IMR-90 (cell line): ENCODE measurements around the gene NPR2. TPM values are rescaled to one million over a fixed set of nuclear protein-coding genes. Genes with fewer than 3 reads are reported as not detected.

ENCODE experiments used
- ATAC-seq: fragments of 200-7000 bp; cut with Tn5 transposase; 2 replicates; pipeline ENCODE4 v1.9.1; 2020; ENCODE audit warnings: low read depth, mild to moderate bottlenecking, moderate library complexity
- BruUV-seq: library from RNA; stranded (reverse); fragments of 400-500 nt; replicated peaks from 2 replicates; lab custom pipeline; 2021; lab: Mats Ljungman, UMichigan
- CTCF ChIA-PET: fragments of 300-600 bp; formaldehyde crosslinking; extraction: SDS; loops from one replicate; lab custom pipeline; 2021; ENCODE audit warnings: antibody characterized with exemption; lab: Yijun Ruan, JAX
- POLR2A ChIA-PET: fragments of 300-600 bp; sonication (Branson Sonifier 250); formaldehyde crosslinking; loops from one replicate; lab custom pipeline; 2022; ENCODE audit warnings: antibody characterized with exemption; ENCODE audit not compliant: unreplicated experiment; lab: Charles Lee
- DNase-seq: peaks from one replicate; pipeline ENCODE4 v3.0.0; 2013
- H2AFZ ChIP-seq: replicated peaks from 2 replicates; pipeline ENCODE3; 2013; ENCODE audit warnings: low read length, mild to moderate bottlenecking; ENCODE audit not compliant: poor library complexity
- H2AK5ac ChIP-seq: 2 replicates; pipeline ENCODE4 v1.6.1; 2013; ENCODE audit warnings: low read depth, low read length, inconsistent platforms
- H2AK9ac ChIP-seq: replicated peaks from 2 replicates; pipeline ENCODE3; 2013; ENCODE audit warnings: mild to moderate bottlenecking, low read depth, low read length, moderate library complexity; ENCODE audit not compliant: poor library complexity
- H2BK120ac ChIP-seq: 2 replicates; pipeline ENCODE4 v1.6.1; 2013; ENCODE audit warnings: low read depth, low read length, inconsistent platforms
- H2BK15ac ChIP-seq: 3 replicates; pipeline ENCODE4 v1.6.1; 2013; ENCODE audit warnings: low read depth, low read length, inconsistent platforms
- H2BK20ac ChIP-seq: 2 replicates; pipeline ENCODE4 v1.6.1; 2013; ENCODE audit warnings: low read depth, mild to moderate bottlenecking, inconsistent platforms, low read length, moderate library complexity
- H2BK5ac ChIP-seq: 2 replicates; pipeline ENCODE4 v1.6.1; 2013; ENCODE audit warnings: mild to moderate bottlenecking, low read depth, low read length, inconsistent platforms; ENCODE audit not compliant: poor library complexity, severe bottlenecking
- H3K14ac ChIP-seq: replicated peaks from 2 replicates; pipeline ENCODE4 v1.6.1; 2013; ENCODE audit warnings: low read depth, low read length, inconsistent platforms
- H3K18ac ChIP-seq: 2 replicates; pipeline ENCODE4 v1.6.1; 2013; ENCODE audit warnings: low read depth, low read length, control low read depth
- H3K23ac ChIP-seq: 2 replicates; pipeline ENCODE4 v1.6.1; 2013; ENCODE audit warnings: low read depth, low read length, inconsistent platforms
- H3K27ac ChIP-seq: 2 replicates; pipeline ENCODE4 v1.5.1; 2013; ENCODE audit warnings: mild to moderate bottlenecking, control low read depth, low read length; ENCODE audit not compliant: insufficient read depth
- H3K27me3 ChIP-seq: 2 replicates; pipeline ENCODE4 v1.6.1; 2013; ENCODE audit warnings: low read length; ENCODE audit not compliant: control insufficient read depth, insufficient read depth
- H3K36me3 ChIP-seq: 2 replicates; pipeline ENCODE4 v1.6.1; 2013; ENCODE audit warnings: low read length, mixed read lengths; ENCODE audit not compliant: control insufficient read depth, insufficient read depth
- H3K4ac ChIP-seq: 2 replicates; pipeline ENCODE4 v1.6.1; 2013; ENCODE audit warnings: low read depth, low read length, inconsistent platforms
- H3K4me1 ChIP-seq: 2 replicates; pipeline ENCODE4 v1.6.1; 2013; ENCODE audit warnings: low read length, mixed read lengths; ENCODE audit not compliant: control insufficient read depth, insufficient read depth
- H3K4me2 ChIP-seq: 2 replicates; pipeline ENCODE4 v1.6.1; 2013; ENCODE audit warnings: low read depth, mild to moderate bottlenecking, control low read depth, low read length, moderate library complexity
- H3K4me3 ChIP-seq: 2 replicates; pipeline ENCODE4 v1.5.1; 2013; ENCODE audit warnings: low read depth, mild to moderate bottlenecking, control low read depth, low read length, moderate library complexity; ENCODE audit not compliant: insufficient read depth
- H3K56ac ChIP-seq: 2 replicates; pipeline ENCODE4 v1.6.1; 2013; ENCODE audit warnings: low read length, inconsistent platforms; ENCODE audit not compliant: insufficient read depth; ENCODE audit errors: extremely low read depth
- H3K79me1 ChIP-seq, 2 experiments: 2 replicates each; pipeline ENCODE4 v1.6.1; 2013; ENCODE audit warnings: low read length in 2 of 2, inconsistent platforms in 1 of 2, low read depth in 1 of 2
- H3K9ac ChIP-seq: 2 replicates; pipeline ENCODE4 v1.6.1; 2013; ENCODE audit warnings: low read depth, low read length, control low read depth
- H3K9me1 ChIP-seq: 2 replicates; pipeline ENCODE4 v1.6.1; 2013; ENCODE audit warnings: low read length, inconsistent platforms; ENCODE audit not compliant: insufficient read depth
- H3K9me3 ChIP-seq: 2 replicates; pipeline ENCODE4 v1.6.1; 2013; ENCODE audit warnings: low read length; ENCODE audit not compliant: control insufficient read depth, insufficient read depth
- H4K20me1 ChIP-seq: 2 replicates; pipeline ENCODE4 v1.6.1; 2013; ENCODE audit warnings: low read length, inconsistent platforms; ENCODE audit not compliant: insufficient read depth
- H4K5ac ChIP-seq: 2 replicates; pipeline ENCODE4 v1.6.1; 2013; ENCODE audit warnings: mild to moderate bottlenecking, low read depth, low read length, control low read depth
- H4K8ac ChIP-seq, 2 experiments: 2 replicates each; pipeline ENCODE4 v1.6.1; 2013; ENCODE audit warnings: low read depth in 2 of 2, low read length in 2 of 2, control low read depth in 1 of 2, inconsistent platforms in 1 of 2
- H4K91ac ChIP-seq: 2 replicates; pipeline ENCODE4 v1.6.1; 2013; ENCODE audit warnings: low read depth, low read length, inconsistent platforms; ENCODE audit not compliant: insufficient read depth
- BHLHE40 ChIP-seq: fragments of 150-350 bp; IDR thresholded peaks from 2 replicates; pipeline ENCODE4 v1.6.1; 2016; ENCODE audit warnings: mild to moderate bottlenecking, low read depth, low read length
- CEBPB ChIP-seq: IDR thresholded peaks from 2 replicates; pipeline ENCODE4 v1.6.1; 2012; ENCODE audit warnings: low read depth, low read length, improper control_type of control experiment
- CHD1 ChIP-seq: IDR thresholded peaks from 2 replicates; pipeline ENCODE4 v1.6.1; 2012; ENCODE audit warnings: low read depth, low read length, improper control_type of control experiment
- FOS ChIP-seq: fragments of 150-350 bp; IDR thresholded peaks from 2 replicates; pipeline ENCODE4 v1.6.1; 2016; ENCODE audit warnings: low read depth, low read length
- MAFK ChIP-seq: IDR thresholded peaks from 2 replicates; pipeline ENCODE4 v1.6.1; 2012; ENCODE audit warnings: low read depth, low read length, improper control_type of control experiment
- MAZ ChIP-seq: IDR thresholded peaks from 2 replicates; pipeline ENCODE4 v1.6.1; 2012; ENCODE audit warnings: low read depth, mild to moderate bottlenecking, low read length, improper control_type of control experiment, moderate library complexity, borderline replicate concordance
- MXI1 ChIP-seq: IDR thresholded peaks from 2 replicates; pipeline ENCODE4 v1.6.1; 2012; ENCODE audit warnings: low read depth, mild to moderate bottlenecking, low read length, moderate library complexity, borderline replicate concordance
- NFE2L2 ChIP-seq: fragments of 150-350 bp; IDR thresholded peaks from 2 replicates; pipeline ENCODE4 v1.6.1; 2016; ENCODE audit warnings: low read depth, mild to moderate bottlenecking, low read length
- RCOR1 ChIP-seq: IDR thresholded peaks from 2 replicates; pipeline ENCODE4 v1.6.1; 2012; ENCODE audit warnings: mild to moderate bottlenecking, low read length, improper control_type of control experiment; ENCODE audit not compliant: insufficient replicate concordance
- RFX5 ChIP-seq: IDR thresholded peaks from 2 replicates; pipeline ENCODE4 v1.8.0; 2012; ENCODE audit warnings: low read depth, mild to moderate bottlenecking, low read length, moderate library complexity
- SMC3 ChIP-seq: fragments of 150-350 bp; IDR thresholded peaks from 2 replicates; pipeline ENCODE4 v1.6.1; 2016; ENCODE audit warnings: low read depth, mild to moderate bottlenecking, antibody characterized with exemption, low read length, moderate library complexity
- USF2 ChIP-seq: fragments of 150-350 bp; IDR thresholded peaks from 2 replicates; pipeline ENCODE4 v1.6.1; 2017; ENCODE audit warnings: mild to moderate bottlenecking, antibody characterized with exemption, low read length, low read depth
- WGBS, 2 experiments: methylation state at CpG; one replicate each; pipeline versions ENCODE4 v1.1.5 to v1.1.7; 2013; ENCODE audit warnings: missing lambda C conversion rate in 2 of 2; ENCODE audit not compliant: insufficient read length in 1 of 2; ENCODE audit errors: extremely low coverage in 2 of 2; 5-methylcytosine and 5-hydroxymethylcytosine counted together
- dilution Hi-C: fragments of 300-500 bp; cut with HindIII; formaldehyde crosslinking; loops from one replicate; pipeline ENCODE4 v1.14.3; 2018; ENCODE audit warnings: low sequenced_read_pairs; ENCODE audit not compliant: unreplicated experiment
- in situ Hi-C: fragments of 300-500 bp; cut with MboI; formaldehyde crosslinking; loops from 3 replicates; pipeline ENCODE4 v1.14.3; 2019; ENCODE audit warnings: low sequenced_read_pairs, inconsistent platforms, mixed read lengths
- intact Hi-C: fragments of 100-400 bp; cut with micrococcal nuclease; formaldehyde crosslinking; loops from 2 replicates; pipeline ENCODE4 v1.10.0; 2022
- polyA plus RNA-seq, 3 experiments: library from polyadenylated mRNA; depleted of rRNA; stranded (reverse); fragments of >200 nt; gene quantifications; 2 replicates each; pipeline ENCODE4 v1.2.3, GENCODE V29; 2012; ENCODE audit warnings: low replicate concordance in 1 of 3
- total RNA-seq: library from RNA; depleted of rRNA; stranded (reverse); fragments of >200 nt; gene quantifications from 2 replicates; pipeline ENCODE4 v1.2.3, GENCODE V29; 2012
- TF ChIP-seq, protein P1 (sequence below): fragments of 150-350 bp; IDR thresholded peaks from 2 replicates; pipeline ENCODE4 v1.6.1; 2016; ENCODE audit warnings: low read depth, mild to moderate bottlenecking, low read length, moderate library complexity, borderline replicate concordance
- TF ChIP-seq, protein P2 (sequence below): conservative IDR thresholded peaks from 2 replicates; pipeline ENCODE4 v1.5.1; 2012; ENCODE audit warnings: mild to moderate bottlenecking, low read depth, low read length, improper control_type of control experiment

The NPR2 gene
- total and polyA plus RNA-seq, 2 of the 4 experiments (the other 2 are of a cell fraction), result 5.2 to 35.7 TPM

DNA sequence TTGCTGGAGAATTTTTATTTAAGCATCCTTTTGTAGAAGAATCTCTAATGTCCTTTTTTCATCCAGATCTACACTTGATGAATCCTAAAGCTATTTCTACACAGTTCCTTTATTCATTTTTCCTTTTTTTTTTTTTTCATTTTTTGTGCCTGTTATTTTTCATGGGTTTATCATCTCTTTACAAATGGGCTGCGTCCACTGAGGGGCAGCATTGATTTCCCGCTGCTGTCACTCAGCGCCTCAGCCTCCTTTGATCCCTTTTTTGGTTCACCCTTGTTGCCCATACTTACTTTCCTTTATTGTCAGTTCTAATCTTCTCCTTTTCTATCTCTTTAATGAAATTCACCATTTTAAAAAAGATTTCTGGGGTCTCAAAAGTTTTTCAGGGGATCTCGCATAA, 31.6 kb upstream of the NPR2 start:
- no TSS peak for BruUV-seq
- CTCF ChIA-PET, result no interaction called here

More for the DNA sequence above, 31.6 kb upstream of the NPR2 start:
- no peak overlapping the region for H2BK20ac ChIP-seq
- no peak overlapping the region for H4K5ac ChIP-seq
- no peak overlapping the region for H2BK120ac ChIP-seq
- H2AK5ac ChIP-seq, result no peak overlapping the region
- no peak overlapping the region for H2AFZ ChIP-seq
- H4K91ac ChIP-seq, result no peak overlapping the region
- H3K36me3 ChIP-seq, result peaks cover 4% of the 10 kb centered on the region
- in situ Hi-C loops (no loop called here), dilution Hi-C loops (no loop called here), intact Hi-C loops (no loop called here)
- H3K4me2 ChIP-seq, result no peak overlapping the region
- H3K9me1 ChIP-seq, result peaks cover 5% of the 10 kb centered on the region
- H3K9me3 ChIP-seq, result no peaks in the 10 kb centered on the region
- no peak overlapping the region for H4K8ac ChIP-seq
- H2BK5ac ChIP-seq, result no peak overlapping the region
- no peaks in the 10 kb centered on the region for H3K79me1 ChIP-seq
- peaks cover 7% of the 10 kb centered on the region; the same call in 1 of the 2 replicates for H3K4me1 ChIP-seq
- POLR2A ChIA-PET, result no interaction called here
- no peak overlapping the region for H3K23ac ChIP-seq
- no peak overlapping the region for H2AK9ac ChIP-seq
- H3K4ac ChIP-seq, result no peak overlapping the region
- DNase-seq, result no peak
- no peak overlapping the region for H3K27ac ChIP-seq
- H3K27me3 ChIP-seq, result peaks cover 2% of the 10 kb centered on the region; the same call in 1 of the 2 replicates
- H4K20me1 ChIP-seq, result no peaks in the 10 kb centered on the region
- TF ChIP-seq BHLHE40, result no peak
- no peak for TF ChIP-seq MAZ
- TF ChIP-seq SMC3, result no peak
- no peak for TF ChIP-seq USF2
- no peak for TF ChIP-seq RFX5
- TF ChIP-seq RCOR1, result no peak
- TF ChIP-seq, protein P1, sequence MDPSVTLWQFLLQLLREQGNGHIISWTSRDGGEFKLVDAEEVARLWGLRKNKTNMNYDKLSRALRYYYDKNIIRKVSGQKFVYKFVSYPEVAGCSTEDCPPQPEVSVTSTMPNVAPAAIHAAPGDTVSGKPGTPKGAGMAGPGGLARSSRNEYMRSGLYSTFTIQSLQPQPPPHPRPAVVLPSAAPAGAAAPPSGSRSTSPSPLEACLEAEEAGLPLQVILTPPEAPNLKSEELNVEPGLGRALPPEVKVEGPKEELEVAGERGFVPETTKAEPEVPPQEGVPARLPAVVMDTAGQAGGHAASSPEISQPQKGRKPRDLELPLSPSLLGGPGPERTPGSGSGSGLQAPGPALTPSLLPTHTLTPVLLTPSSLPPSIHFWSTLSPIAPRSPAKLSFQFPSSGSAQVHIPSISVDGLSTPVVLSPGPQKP, result no peak
- no peak for TF ChIP-seq CHD1
- TF ChIP-seq MXI1, result no peak
- TF ChIP-seq CEBPB, result no peak
- no peak for TF ChIP-seq NFE2L2
- no peak for TF ChIP-seq MAFK
- TF ChIP-seq, protein P2, sequence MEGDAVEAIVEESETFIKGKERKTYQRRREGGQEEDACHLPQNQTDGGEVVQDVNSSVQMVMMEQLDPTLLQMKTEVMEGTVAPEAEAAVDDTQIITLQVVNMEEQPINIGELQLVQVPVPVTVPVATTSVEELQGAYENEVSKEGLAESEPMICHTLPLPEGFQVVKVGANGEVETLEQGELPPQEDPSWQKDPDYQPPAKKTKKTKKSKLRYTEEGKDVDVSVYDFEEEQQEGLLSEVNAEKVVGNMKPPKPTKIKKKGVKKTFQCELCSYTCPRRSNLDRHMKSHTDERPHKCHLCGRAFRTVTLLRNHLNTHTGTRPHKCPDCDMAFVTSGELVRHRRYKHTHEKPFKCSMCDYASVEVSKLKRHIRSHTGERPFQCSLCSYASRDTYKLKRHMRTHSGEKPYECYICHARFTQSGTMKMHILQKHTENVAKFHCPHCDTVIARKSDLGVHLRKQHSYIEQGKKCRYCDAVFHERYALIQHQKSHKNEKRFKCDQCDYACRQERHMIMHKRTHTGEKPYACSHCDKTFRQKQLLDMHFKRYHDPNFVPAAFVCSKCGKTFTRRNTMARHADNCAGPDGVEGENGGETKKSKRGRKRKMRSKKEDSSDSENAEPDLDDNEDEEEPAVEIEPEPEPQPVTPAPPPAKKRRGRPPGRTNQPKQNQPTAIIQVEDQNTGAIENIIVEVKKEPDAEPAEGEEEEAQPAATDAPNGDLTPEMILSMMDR, result no peak
- no peak for TF ChIP-seq FOS
- H2BK15ac ChIP-seq, result no peak overlapping the region
- H3K18ac ChIP-seq, result no peak overlapping the region
- H3K9ac ChIP-seq, result no peak overlapping the region
- no peak overlapping the region for H3K4me3 ChIP-seq
- ATAC-seq, result no peak
- WGBS, 2 experiments, result 100% methylated on average over 3 of the region's 4 CpGs; no CpG with 5 or more reads in 1 of the 2 experiments
- H3K56ac ChIP-seq, result no peak overlapping the region
- no peak overlapping the region for H3K14ac ChIP-seq
